Heart right ventricle (tissue), 16 donors: ENCODE measurements around the gene RAB22A. TPM values are rescaled to one million over a fixed set of nuclear protein-coding genes. Genes with fewer than 3 reads are reported as not detected.

ENCODE experiments used
- ATAC-seq, 8 donors: fragments of 200-7000 bp; cut with Tn5 transposase; one replicate each; pipeline ENCODE4 v1.9.1; 2020; ENCODE audit warnings: mild to moderate bottlenecking in 8 of 8, moderate library complexity in 8 of 8, moderate number of reproducible peaks in 1 of 8
- DNase-seq, 2 donors: peaks; one replicate each; pipeline ENCODE4 v3.0.0-alpha.2; 2020
- H3K27ac ChIP-seq, 10 donors: fragments of 200-600 bp; sonication (generic) in 2 of 10; one replicate each; pipeline versions ENCODE4 v1.5.0 to v1.8.0; 2020 to 2022; ENCODE audit warnings: mild to moderate bottlenecking in 3 of 10
- H3K27me3 ChIP-seq, 7 donors: fragments of 200-600 bp; one replicate each; pipeline ENCODE4 v1.8.0; 2021 to 2022; ENCODE audit warnings: mild to moderate bottlenecking in 2 of 7
- H3K36me3 ChIP-seq, 9 donors: fragments of 200-600 bp; sonication (generic) in 1 of 9; one replicate each; pipeline versions ENCODE4 v1.5.0 to v1.8.0; 2020 to 2022; ENCODE audit warnings: mild to moderate bottlenecking in 2 of 9
- H3K4me1 ChIP-seq, 9 donors: fragments of 200-600 bp; sonication (generic) in 1 of 9; one replicate each; pipeline versions ENCODE4 v1.5.0 to v1.8.0; 2020 to 2022; ENCODE audit warnings: mild to moderate bottlenecking in 4 of 9
- H3K4me3 ChIP-seq, 10 donors: fragments of 200-600 bp; sonication (generic) in 2 of 10; one replicate each; pipeline versions ENCODE4 v1.5.0 to v1.8.0; 2020 to 2022; ENCODE audit warnings: mild to moderate bottlenecking in 7 of 10, moderate library complexity in 2 of 10
- H3K9me3 ChIP-seq, 11 donors: fragments of 200-600 bp in 10 of 11; sonication (generic) in 2 of 11; one replicate each; pipeline versions ENCODE4 v1.5.0 to v1.8.0; 2013 to 2022; ENCODE audit warnings: mild to moderate bottlenecking in 2 of 11, control low read depth in 1 of 11, moderate library complexity in 1 of 11
- WGBS, 2 donors: extraction: QIAGEN DNeasy Blood & Tissue Kit; methylation state at CpG; one replicate each; pipeline ENCODE4 v1.1.7; 2013; ENCODE audit warnings: inconsistent platforms in 1 of 2; 5-methylcytosine and 5-hydroxymethylcytosine counted together
- intact Hi-C, 10 donors: fragments of 100-400 bp; cut with DNase I; formaldehyde crosslinking; loops; one replicate each; pipeline versions ENCODE4 v1.11.1 to v1.14.2; 2022
- polyA plus RNA-seq, 2 donors: library from polyadenylated mRNA; stranded (reverse); fragments of 200-250 nt; gene quantifications; one replicate each; pipeline ENCODE4 v1.2.3, GENCODE V29; 2013
- total RNA-seq, 10 donors: library from RNA; stranded (reverse); fragmentation: NEBNext Ultra II Directional in 3 of 10; extraction: Animal tissue kit (Norgen Biotek cat#: 25700) in 3 of 10; gene quantifications; one replicate each; pipeline versions ENCODE4 v1.2.1 to v1.2.4, GENCODE V29; 2021 to 2023
- TF ChIP-seq, protein P1 (sequence below), 9 donors: fragments of 200-600 bp; sonication (generic) in 2 of 9; IDR thresholded peaks; one replicate each; pipeline versions ENCODE4 v1.5.0 to v1.8.0; 2021 to 2022; ENCODE audit warnings: antibody characterized with exemption in 9 of 9, mild to moderate bottlenecking in 5 of 9, moderate library complexity in 1 of 9
- donor health status: Arrhythmogenic right ventricular cardiomyopathy.
- donor health status: ischemic (EF 13 %, LVEDD 7.1; RV severe dilation, severe dysfunction).
- donor health status: healthy with polysubstance abuse.
- donor health status: DM: no; HTN: yes; CAD: no.
- donor health status: DM: no; HTN: no; CAD: no.
- donor health status: ischemic (EF 25% LVEDD 6.9; RV normal size, moderate dysfunction).
- donor health status: ischemic (EF 25% LVEDD 5.7; RV mildly dilated, moderate dysfunction).
- donor health status: healthy.
- donor health status: DM: yes; HTN: yes; CAD: no.
- donor health status: Ischemic cardiomyopathy.
- donor health status: ischemic (EF 35%, LVEDD 5.7; RV mildly dilated, moderate dysfunction).
- donor health status: nonischemic (EF 11% LVEDD 7.7; RV severe dilation, severe dysfunction).
- donor health status: DM: yes; HTN: yes; CAD: no.
- donor health status: PGD.
- donor health status: ischemic (EF 29% LVEDD 5.4; RV normal size, mild dysfunction).
- donor health status: nonischemic (EF 23%, LVEDD 6.1; RV moderate dilation, normal function).

RAB22A gene
- total and polyA plus RNA-seq, 12 donors: 4.2 to 8.5 (median 6.8) TPM

DNA sequence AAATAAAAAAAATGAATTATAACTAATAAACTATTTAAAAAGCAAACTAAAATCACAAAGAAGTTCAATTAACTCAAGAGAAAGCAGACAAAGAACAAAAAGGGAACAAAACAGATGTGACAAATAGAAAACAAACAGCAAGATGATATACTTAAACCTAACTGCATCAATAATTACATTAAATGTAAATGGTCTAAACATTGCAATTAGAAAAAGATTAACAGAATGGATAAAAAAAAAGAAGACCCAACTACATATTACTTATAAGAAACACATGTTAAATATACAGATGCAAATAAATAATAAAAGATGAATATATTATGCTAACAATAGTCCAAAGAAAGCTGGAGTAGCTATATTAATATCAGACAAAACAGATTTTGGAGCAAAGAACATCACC lies 35.1 kb upstream of the RAB22A start:
- TF ChIP-seq, protein P1, sequence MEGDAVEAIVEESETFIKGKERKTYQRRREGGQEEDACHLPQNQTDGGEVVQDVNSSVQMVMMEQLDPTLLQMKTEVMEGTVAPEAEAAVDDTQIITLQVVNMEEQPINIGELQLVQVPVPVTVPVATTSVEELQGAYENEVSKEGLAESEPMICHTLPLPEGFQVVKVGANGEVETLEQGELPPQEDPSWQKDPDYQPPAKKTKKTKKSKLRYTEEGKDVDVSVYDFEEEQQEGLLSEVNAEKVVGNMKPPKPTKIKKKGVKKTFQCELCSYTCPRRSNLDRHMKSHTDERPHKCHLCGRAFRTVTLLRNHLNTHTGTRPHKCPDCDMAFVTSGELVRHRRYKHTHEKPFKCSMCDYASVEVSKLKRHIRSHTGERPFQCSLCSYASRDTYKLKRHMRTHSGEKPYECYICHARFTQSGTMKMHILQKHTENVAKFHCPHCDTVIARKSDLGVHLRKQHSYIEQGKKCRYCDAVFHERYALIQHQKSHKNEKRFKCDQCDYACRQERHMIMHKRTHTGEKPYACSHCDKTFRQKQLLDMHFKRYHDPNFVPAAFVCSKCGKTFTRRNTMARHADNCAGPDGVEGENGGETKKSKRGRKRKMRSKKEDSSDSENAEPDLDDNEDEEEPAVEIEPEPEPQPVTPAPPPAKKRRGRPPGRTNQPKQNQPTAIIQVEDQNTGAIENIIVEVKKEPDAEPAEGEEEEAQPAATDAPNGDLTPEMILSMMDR (IDR thresholded peaks at IDR 0.05): no peak
- no peak overlapping the region for H3K27ac ChIP-seq
- no peak overlapping the region for H3K4me3 ChIP-seq
- intact Hi-C loops: loop anchor here in 1 of 10 donors (10.0 kb wide), 1 partner anchor 60 kb away; no protein-coding TSS in a partner anchor
- peaks cover 0 to 37% (median 12%) of the 10 kb centered on the region in 9 donors for H3K36me3 ChIP-seq
- no peaks in the 10 kb centered on the region for H3K4me1 ChIP-seq
- ATAC-seq (no peak), DNase-seq (no peak)
- H3K9me3 ChIP-seq: peaks cover 0 to 11% (median 0%) of the 10 kb centered on the region in 11 donors
- no peaks in the 10 kb centered on the region for H3K27me3 ChIP-seq

DNA sequence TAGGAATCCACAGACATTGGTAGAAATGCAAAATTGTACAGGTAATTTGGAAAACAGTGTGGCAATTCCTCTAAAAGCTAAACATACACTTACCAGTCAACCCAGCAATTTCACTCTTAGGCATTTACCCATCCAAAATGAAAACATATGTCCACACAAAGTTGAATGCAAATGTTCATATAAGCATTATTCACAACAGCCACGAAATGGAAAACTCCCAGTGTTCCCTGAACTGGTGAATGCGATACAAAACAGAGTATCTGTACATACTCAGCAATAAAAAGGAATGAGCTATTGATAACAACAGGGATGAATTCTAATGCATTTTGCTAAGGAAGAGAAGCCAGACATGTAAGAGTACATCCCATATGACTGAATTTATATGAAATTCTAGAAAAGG lies 32.4 kb upstream of the RAB22A start:
- intact Hi-C loops: loop anchor here in 1 of 10 donors (10.0 kb wide), 1 partner anchor 58 kb away; no protein-coding TSS in a partner anchor
- Histone ChIP-seq H3K9me3 (peaks cover 0 to 11% (median 0%) of the 10 kb centered on the region in 11 donors), H3K27me3 (no peaks in the 10 kb centered on the region), H3K4me1 (no peaks in the 10 kb centered on the region), H3K4me3 (no peak overlapping the region), H3K27ac (no peak overlapping the region), H3K36me3 (peaks cover 0 to 12% (median 0%) of the 10 kb centered on the region in 9 donors)
- no peak for DNase-seq
- TF ChIP-seq, protein P1 (IDR thresholded peaks at IDR 0.05): no peak
- ATAC-seq: no peak
- 91 to 95% methylated on average over 2 of the region's 2 CpGs for WGBS, 2 donors

GRCh38 chr20:58277578-58278472 lies 31.7 kb upstream of the RAB22A start:
- H3K27me3 ChIP-seq: no peaks in the 10 kb centered on the region
- peaks cover 0 to 11% (median 0%) of the 10 kb centered on the region in 11 donors for H3K9me3 ChIP-seq
- peaks cover 0 to 7% (median 0%) of the 10 kb centered on the region in 9 donors for H3K36me3 ChIP-seq
- no peaks in the 10 kb centered on the region for H3K4me1 ChIP-seq
- H3K27ac ChIP-seq: no peak overlapping the region
- DNase-seq (no peak), ATAC-seq (no peak)
- intact Hi-C loops: loop anchor here in 1 of 10 donors (10.0 kb wide), 1 partner anchor 57 kb away; no protein-coding TSS in a partner anchor
- TF ChIP-seq, protein P1 (IDR thresholded peaks at IDR 0.05): no peak
- no peak overlapping the region for H3K4me3 ChIP-seq
- WGBS, 2 donors: 69 to 80% methylated on average over 4 of the region's 4 CpGs

DNA sequence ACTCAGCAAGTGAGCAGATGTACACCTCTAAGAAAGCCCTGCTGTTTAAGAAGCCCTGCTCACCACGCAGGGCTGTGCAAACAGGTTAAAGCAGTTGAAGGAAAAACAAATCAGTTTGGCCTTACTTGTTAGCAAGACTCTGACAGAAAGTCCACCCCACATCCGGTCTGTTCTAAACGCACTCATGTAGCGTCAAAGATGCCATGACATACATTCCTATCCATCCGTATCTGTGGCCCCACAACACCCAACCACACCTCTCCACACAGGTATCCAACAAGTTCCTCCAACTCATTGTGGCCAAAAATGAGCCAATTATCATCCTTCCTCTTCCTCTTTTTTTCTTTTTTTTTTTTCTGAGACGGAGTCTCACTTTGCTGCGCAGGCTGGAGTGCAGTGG lies 22.8 kb upstream of the RAB22A start:
- TF ChIP-seq, protein P1 (IDR thresholded peaks at IDR 0.05): no peak
- intact Hi-C loops: no loop called here
- Histone ChIP-seq H3K27me3 (no peaks in the 10 kb centered on the region), H3K4me1 (peaks cover 0 to 8% (median 0%) of the 10 kb centered on the region in 9 donors), H3K27ac (no peak overlapping the region), H3K9me3 (no peaks in the 10 kb centered on the region), H3K36me3 (peaks cover 0 to 23% (median 3%) of the 10 kb centered on the region in 9 donors), H3K4me3 (no peak overlapping the region)
- DNase-seq (no peak), ATAC-seq (no peak)
- WGBS, 2 donors: 78 to 96% methylated on average over 7 of the region's 7 CpGs
